Activated T-cell treated with anti-CD3 and anti-CD28 coated beads, Interleukin-2, amount 50 U/mL, for 72 hours (primary cell): ENCODE results near the gene TBC1D2B. TPM values are rescaled to one million over a fixed set of nuclear protein-coding genes. Genes with fewer than 3 reads are reported as not detected.

ENCODE experiments used
- ATAC-seq, 2 donors: fragments of 150-1000 bp; cut with Tn5 transposase; replicated peaks in 1 of 2; 2 replicates each; pipeline ENCODE4 v1.10.0; 2021; ENCODE audit warnings: moderate library complexity in 2 of 2, mild to moderate bottlenecking in 1 of 2
- DNase-seq, 2 donors: peaks; one replicate each; pipeline ENCODE4 v3.0.0; 2021 to 2022; ENCODE audit warnings: mixed read lengths in 1 of 2
- H3K27ac Mint-ChIP-seq: one replicate; pipeline ENCODE4 v1.8.0; 2022; ENCODE audit warnings: mild to moderate bottlenecking, moderate library complexity, mixed read lengths
- H3K27me3 Mint-ChIP-seq: one replicate; pipeline ENCODE4 v1.8.0; 2022; ENCODE audit warnings: low read depth, mixed read lengths
- H3K36me3 Mint-ChIP-seq, 2 donors: one replicate each; pipeline ENCODE4 v1.8.0; 2022; ENCODE audit warnings: mixed read lengths in 2 of 2, mild to moderate bottlenecking in 1 of 2; ENCODE audit not compliant: insufficient read depth in 2 of 2
- H3K4me1 Mint-ChIP-seq: one replicate; pipeline ENCODE4 v1.8.0; 2022; ENCODE audit warnings: low read depth, mixed read lengths
- H3K4me3 Mint-ChIP-seq, 2 donors: one replicate each; pipeline ENCODE4 v1.8.0; 2022; ENCODE audit warnings: mild to moderate bottlenecking in 2 of 2, mixed read lengths in 2 of 2, moderate library complexity in 2 of 2
- H3K9me3 Mint-ChIP-seq, 2 donors: one replicate each; pipeline ENCODE4 v1.8.0; 2022; ENCODE audit warnings: mixed read lengths in 2 of 2
- total RNA-seq, 2 donors: library from RNA; stranded (reverse); gene quantifications; one replicate each; pipeline ENCODE4 v1.2.3, GENCODE V29; 2022

TBC1D2B gene
- total RNA-seq, 2 donors from 2014 or later = 67.8 to 75.0 TPM

- Mint-ChIP-seq H3K36me3 (peaks cover 7 to 8% of the 10 kb centered on the region in 2 donors), H3K27ac (peak overlapping the region; percentile 93), H3K4me1 (peaks cover 14% of the 10 kb centered on the region), H3K27me3 (no peaks in the 10 kb centered on the region), H3K4me3 (peak overlapping the region; percentile 87 to 96), H3K9me3 (no peaks in the 10 kb centered on the region)
- DNase-seq (no peak), ATAC-seq (no peak)
Measured at GRCh38 chr15:78075490-78076230, 1.9 kb downstream of the TBC1D2B start.

GRCh38 chr15:78073046-78073787 is 4.3 kb downstream of the TBC1D2B start:
- DNase-seq (no peak), ATAC-seq (no peak)
- H3K4me1 Mint-ChIP-seq = peaks cover 14% of the 10 kb centered on the region
- H3K27me3 Mint-ChIP-seq = no peaks in the 10 kb centered on the region
- H3K4me3 Mint-ChIP-seq = peak overlapping the region; percentile 79 to 83
- H3K27ac Mint-ChIP-seq = peak overlapping the region; percentile 83
- no peaks in the 10 kb centered on the region for H3K9me3 Mint-ChIP-seq
- peaks cover 7 to 8% of the 10 kb centered on the region in 2 donors for H3K36me3 Mint-ChIP-seq

- Mint-ChIP-seq H3K27me3 (no peaks in the 10 kb centered on the region), H3K9me3 (no peaks in the 10 kb centered on the region), H3K27ac (peak overlapping the region; percentile 83), H3K36me3 (peaks cover 7 to 8% of the 10 kb centered on the region in 2 donors), H3K4me3 (peak overlapping the region; percentile 79 to 83), H3K4me1 (peaks cover 14% of the 10 kb centered on the region)
- ATAC-seq (no peak), DNase-seq (no peak)
Measured at GRCh38 chr15:78072080-78072892, 5.2 kb downstream of the TBC1D2B start.

GRCh38 chr15:78071383-78071782 is 6.1 kb downstream of the TBC1D2B start:
- peak overlapping the region; percentile 3 to 83 for H3K4me3 Mint-ChIP-seq
- peaks cover 13% of the 10 kb centered on the region for H3K4me1 Mint-ChIP-seq
- H3K27ac Mint-ChIP-seq = peak overlapping the region; percentile 55
- no peaks in the 10 kb centered on the region for H3K27me3 Mint-ChIP-seq
- no peak for DNase-seq
- H3K36me3 Mint-ChIP-seq = peaks cover 2 to 5% of the 10 kb centered on the region in 2 donors
- no peaks in the 10 kb centered on the region for H3K9me3 Mint-ChIP-seq
- ATAC-seq = peak in 1 of 2 donors; percentile 10

GRCh38 chr15:78070049-78070700 is 7.3 kb downstream of the TBC1D2B start:
- ATAC-seq = peak; percentile 47 to 49
- H3K36me3 Mint-ChIP-seq = peaks cover 2 to 4% of the 10 kb centered on the region in 2 donors
- peak overlapping the region in 1 of 2 donors; percentile 88 for H3K4me3 Mint-ChIP-seq
- H3K27me3 Mint-ChIP-seq = no peaks in the 10 kb centered on the region
- peaks cover 1% of the 10 kb centered on the region for H3K4me1 Mint-ChIP-seq
- H3K9me3 Mint-ChIP-seq = no peaks in the 10 kb centered on the region
- H3K27ac Mint-ChIP-seq = no peak overlapping the region
- DNase-seq = peak; percentile 46 to 49

- H3K27me3 Mint-ChIP-seq = no peaks in the 10 kb centered on the region
- peaks cover 1 to 2% of the 10 kb centered on the region in 2 donors for H3K36me3 Mint-ChIP-seq
- ATAC-seq = peak in 1 of 2 donors; percentile 28
- H3K27ac Mint-ChIP-seq = no peak overlapping the region
- H3K4me3 Mint-ChIP-seq = peak overlapping the region in 1 of 2 donors; percentile 88
- no peaks in the 10 kb centered on the region for H3K4me1 Mint-ChIP-seq
- no peaks in the 10 kb centered on the region for H3K9me3 Mint-ChIP-seq
- no peak for DNase-seq
Measured at GRCh38 chr15:78069462-78070029, 8.0 kb downstream of the TBC1D2B start.

GRCh38 chr15:78069052-78069414 is 8.5 kb downstream of the TBC1D2B start:
- Mint-ChIP-seq H3K4me1 (no peaks in the 10 kb centered on the region), H3K9me3 (no peaks in the 10 kb centered on the region), H3K36me3 (no peaks in the 10 kb centered on the region), H3K27me3 (no peaks in the 10 kb centered on the region), H3K27ac (no peak overlapping the region), H3K4me3 (peak overlapping the region in 1 of 2 donors; percentile 88)
- peak; percentile 21 to 39 for ATAC-seq
- DNase-seq = no peak

GRCh38 chr15:78067328-78068228 is 9.9 kb downstream of the TBC1D2B start:
- no peaks in the 10 kb centered on the region for H3K9me3 Mint-ChIP-seq
- peak overlapping the region in 1 of 2 donors; percentile 88 for H3K4me3 Mint-ChIP-seq
- H3K36me3 Mint-ChIP-seq = no peaks in the 10 kb centered on the region
- DNase-seq (no peak), ATAC-seq (no peak)
- H3K4me1 Mint-ChIP-seq = no peaks in the 10 kb centered on the region
- H3K27ac Mint-ChIP-seq = no peak overlapping the region
- H3K27me3 Mint-ChIP-seq = no peaks in the 10 kb centered on the region

- Mint-ChIP-seq H3K4me1 (no peaks in the 10 kb centered on the region), H3K27ac (no peak overlapping the region), H3K9me3 (no peaks in the 10 kb centered on the region), H3K27me3 (no peaks in the 10 kb centered on the region), H3K36me3 (no peaks in the 10 kb centered on the region), H3K4me3 (no peak overlapping the region)
- ATAC-seq (peak; percentile 29 to 50), DNase-seq (no peak)
Measured at GRCh38 chr15:78065973-78066946, 11.3 kb downstream of the TBC1D2B start.

GRCh38 chr15:78065284-78065872 is 12.1 kb downstream of the TBC1D2B start:
- peak in 1 of 2 donors; percentile 10 for ATAC-seq
- Mint-ChIP-seq H3K36me3 (no peaks in the 10 kb centered on the region), H3K9me3 (no peaks in the 10 kb centered on the region), H3K4me3 (no peak overlapping the region), H3K27ac (no peak overlapping the region), H3K4me1 (peaks cover 8% of the 10 kb centered on the region), H3K27me3 (no peaks in the 10 kb centered on the region)
- DNase-seq = no peak
